ENCODE results near the gene SLC22A23. TPM values are rescaled to one million over a fixed set of nuclear protein-coding genes. Genes with fewer than 3 reads are reported as not detected.

Gene SLC22A23
- total RNA-seq, 1 donor from 2014 or later: 19.2 TPM

DNA sequence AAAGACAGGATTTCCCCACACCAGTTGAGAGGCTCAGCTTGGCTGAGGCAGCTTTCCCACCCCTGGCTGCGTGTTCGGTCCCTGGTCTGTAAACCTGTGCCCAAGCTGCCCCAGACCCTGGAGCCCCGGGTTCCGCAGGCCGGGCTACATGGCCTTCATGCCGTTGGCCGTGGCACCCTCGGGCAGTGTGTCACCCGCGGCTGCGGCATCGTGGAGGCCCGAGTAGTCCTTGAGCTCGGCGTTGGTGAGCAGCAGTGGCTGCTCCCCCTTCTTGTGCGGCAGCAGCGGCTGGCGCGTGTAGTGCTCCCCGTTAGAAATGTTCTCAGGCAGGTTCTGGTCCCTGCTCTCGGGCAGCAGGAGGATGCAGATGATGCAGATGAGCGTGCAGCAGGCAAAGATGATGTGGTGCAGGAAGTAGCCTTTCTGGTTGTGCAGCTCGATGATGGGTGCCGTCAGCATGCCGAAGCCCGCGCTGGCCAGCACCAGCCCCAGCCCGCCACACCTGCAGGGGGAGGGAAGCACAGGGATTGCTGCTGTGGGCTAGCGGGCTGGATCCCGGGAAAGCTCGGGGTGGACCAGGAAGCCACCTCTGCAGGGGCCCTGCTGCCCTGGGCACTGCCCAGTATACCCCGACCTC lies 183.8 kb downstream of the SLC22A23 start:
- Histone ChIP-seq H3K4me1 (no peaks in the 10 kb centered on the region), H3K9me3 (no peaks in the 10 kb centered on the region), H3K4me3 (no peak overlapping the region), H3K36me3 (peaks cover 47% of the 10 kb centered on the region), H3K27ac (no peak overlapping the region), H3K27me3 (no peaks in the 10 kb centered on the region)
- DNase-seq (no peak), ATAC-seq (no peak)
- no peak for TF ChIP-seq CTCF (IDR thresholded peaks at IDR 0.05)
- intact Hi-C loops (cut with DNase I): no loop called here

- Histone ChIP-seq H3K27ac (no peak overlapping the region), H3K4me3 (no peak overlapping the region), H3K27me3 (no peaks in the 10 kb centered on the region), H3K36me3 (peaks cover 53% of the 10 kb centered on the region), H3K4me1 (no peaks in the 10 kb centered on the region), H3K9me3 (no peaks in the 10 kb centered on the region)
- DNase-seq (no peak), ATAC-seq (no peak)
- intact Hi-C loops (cut with DNase I): no loop called here
- TF ChIP-seq CTCF (IDR thresholded peaks at IDR 0.05): no peak
These were observed 185.1 kb downstream of the SLC22A23 start for GRCh38 chr6:3271756-3272155.

- no peak for TF ChIP-seq CTCF (IDR thresholded peaks at IDR 0.05)
- no peaks in the 10 kb centered on the region for H3K27me3 ChIP-seq
- DNase-seq (peak; percentile 78), ATAC-seq (peak; percentile 80)
- H3K4me1 ChIP-seq: no peaks in the 10 kb centered on the region
- H3K4me3 ChIP-seq: no peak overlapping the region
- peaks cover 53% of the 10 kb centered on the region for H3K36me3 ChIP-seq
- no peaks in the 10 kb centered on the region for H3K9me3 ChIP-seq
- no peak overlapping the region for H3K27ac ChIP-seq
- intact Hi-C loops (cut with DNase I): no loop called here
These were observed 186.6 kb downstream of the SLC22A23 start for GRCh38 chr6:3270258-3270657.

GRCh38 chr6:3269281-3269975 lies 187.4 kb downstream of the SLC22A23 start:
- TF ChIP-seq CTCF (IDR thresholded peaks at IDR 0.05): no peak
- H3K4me1 ChIP-seq: no peaks in the 10 kb centered on the region
- H3K27me3 ChIP-seq: no peaks in the 10 kb centered on the region
- H3K9me3 ChIP-seq: no peaks in the 10 kb centered on the region
- ATAC-seq (no peak), DNase-seq (no peak)
- no peak overlapping the region for H3K4me3 ChIP-seq
- H3K36me3 ChIP-seq: peaks cover 55% of the 10 kb centered on the region
- intact Hi-C loops (cut with DNase I): no loop called here
- H3K27ac ChIP-seq: no peak overlapping the region

- intact Hi-C loops (cut with DNase I): no loop called here
- DNase-seq (no peak), ATAC-seq (no peak)
- TF ChIP-seq CTCF (IDR thresholded peaks at IDR 0.05): no peak
- H3K4me3 ChIP-seq: no peak overlapping the region
- no peaks in the 10 kb centered on the region for H3K9me3 ChIP-seq
- no peaks in the 10 kb centered on the region for H3K4me1 ChIP-seq
- no peaks in the 10 kb centered on the region for H3K27me3 ChIP-seq
- H3K27ac ChIP-seq: no peak overlapping the region
- H3K36me3 ChIP-seq: peaks cover 58% of the 10 kb centered on the region
These were observed 188.2 kb downstream of the SLC22A23 start for GRCh38 chr6:3268680-3269079.
